ENCODE measurements around the gene BMP3. TPM values are rescaled to one million over a fixed set of nuclear protein-coding genes. Genes with fewer than 3 reads are reported as not detected.

Gene BMP3
- total RNA-seq, 1 experiment from 2014 or later = not detected

GRCh38 chr4:81038636-81039350, 8.3 kb downstream of the BMP3 start:
- Histone ChIP-seq H3K27ac (ENCODE audit: low read length) (no peak overlapping the region), H3K27me3 (ENCODE audit: low read length) (no peaks in the 10 kb centered on the region), H3K4me1 (ENCODE audit: low read length) (no peaks in the 10 kb centered on the region), H3K4me2 (ENCODE audit: low read depth, low read length, poor library complexity, severe bottlenecking) (no peak overlapping the region), H4K20me1 (ENCODE audit: insufficient read depth, low read depth, low read length) (no peaks in the 10 kb centered on the region), H3K36me3 (ENCODE audit: insufficient read depth, low read length) (no peaks in the 10 kb centered on the region), H3K4me3 (ENCODE audit: low read length) (no peak overlapping the region), H3K9ac (ENCODE audit: low read length) (no peak overlapping the region), H2AFZ (ENCODE audit: low read length) (no peak overlapping the region), H3K9me3 (ENCODE audit: low read length) (no peaks in the 10 kb centered on the region), H3K9me2 (replicated peaks; ENCODE audit: insufficient read depth, low read length) (no peaks in the 10 kb centered on the region), H3K79me2 (ENCODE audit: low read length) (no peaks in the 10 kb centered on the region)
- no peak for DNase-seq

GRCh38 chr4:81039351-81039972, 9.0 kb downstream of the BMP3 start:
- H3K27ac ChIP-seq (ENCODE audit: low read length) = no peak overlapping the region
- no peaks in the 10 kb centered on the region for H4K20me1 ChIP-seq (ENCODE audit: insufficient read depth, low read depth, low read length)
- no peak for DNase-seq
- H3K4me3 ChIP-seq (ENCODE audit: low read length) = no peak overlapping the region
- no peaks in the 10 kb centered on the region for H3K9me3 ChIP-seq (ENCODE audit: low read length)
- H3K9me2 ChIP-seq (replicated peaks; ENCODE audit: insufficient read depth, low read length) = no peaks in the 10 kb centered on the region
- no peaks in the 10 kb centered on the region for H3K27me3 ChIP-seq (ENCODE audit: low read length)
- H3K36me3 ChIP-seq (ENCODE audit: insufficient read depth, low read length) = no peaks in the 10 kb centered on the region
- H2AFZ ChIP-seq (ENCODE audit: low read length) = no peak overlapping the region
- no peaks in the 10 kb centered on the region for H3K79me2 ChIP-seq (ENCODE audit: low read length)
- H3K4me1 ChIP-seq (ENCODE audit: low read length) = no peaks in the 10 kb centered on the region
- no peak overlapping the region for H3K4me2 ChIP-seq (ENCODE audit: low read depth, low read length, poor library complexity, severe bottlenecking)
- no peak overlapping the region for H3K9ac ChIP-seq (ENCODE audit: low read length)

GRCh38 chr4:81040012-81040659, 9.6 kb downstream of the BMP3 start:
- H3K4me1 ChIP-seq (ENCODE audit: low read length) = no peaks in the 10 kb centered on the region
- H3K9me3 ChIP-seq (ENCODE audit: low read length) = no peaks in the 10 kb centered on the region
- no peak overlapping the region for H2AFZ ChIP-seq (ENCODE audit: low read length)
- H3K36me3 ChIP-seq (ENCODE audit: insufficient read depth, low read length) = no peaks in the 10 kb centered on the region
- DNase-seq = peak; percentile 55
- no peaks in the 10 kb centered on the region for H3K27me3 ChIP-seq (ENCODE audit: low read length)
- H3K9ac ChIP-seq (ENCODE audit: low read length) = no peak overlapping the region
- H3K27ac ChIP-seq (ENCODE audit: low read length) = no peak overlapping the region
- H4K20me1 ChIP-seq (ENCODE audit: insufficient read depth, low read depth, low read length) = no peaks in the 10 kb centered on the region
- H3K79me2 ChIP-seq (ENCODE audit: low read length) = no peaks in the 10 kb centered on the region
- no peak overlapping the region for H3K4me2 ChIP-seq (ENCODE audit: low read depth, low read length, poor library complexity, severe bottlenecking)
- H3K9me2 ChIP-seq (replicated peaks; ENCODE audit: insufficient read depth, low read length) = no peaks in the 10 kb centered on the region
- no peak overlapping the region for H3K4me3 ChIP-seq (ENCODE audit: low read length)

GRCh38 chr4:81042578-81043365, 12.3 kb downstream of the BMP3 start:
- H3K79me2 ChIP-seq (ENCODE audit: low read length) = no peaks in the 10 kb centered on the region
- no peak overlapping the region for H3K4me3 ChIP-seq (ENCODE audit: low read length)
- H4K20me1 ChIP-seq (ENCODE audit: insufficient read depth, low read depth, low read length) = no peaks in the 10 kb centered on the region
- H2AFZ ChIP-seq (ENCODE audit: low read length) = no peak overlapping the region
- no peak overlapping the region for H3K9ac ChIP-seq (ENCODE audit: low read length)
- no peak overlapping the region for H3K27ac ChIP-seq (ENCODE audit: low read length)
- no peaks in the 10 kb centered on the region for H3K27me3 ChIP-seq (ENCODE audit: low read length)
- H3K4me2 ChIP-seq (ENCODE audit: low read depth, low read length, poor library complexity, severe bottlenecking) = no peak overlapping the region
- no peak for DNase-seq
- H3K9me3 ChIP-seq (ENCODE audit: low read length) = no peaks in the 10 kb centered on the region
- H3K36me3 ChIP-seq (ENCODE audit: insufficient read depth, low read length) = no peaks in the 10 kb centered on the region
- H3K9me2 ChIP-seq (replicated peaks; ENCODE audit: insufficient read depth, low read length) = no peaks in the 10 kb centered on the region
- H3K4me1 ChIP-seq (ENCODE audit: low read length) = no peaks in the 10 kb centered on the region

GRCh38 chr4:81049330-81049729, 18.8 kb downstream of the BMP3 start:
- no peak for DNase-seq
- no peaks in the 10 kb centered on the region for H3K36me3 ChIP-seq (ENCODE audit: insufficient read depth, low read length)
- H3K27ac ChIP-seq (ENCODE audit: low read length) = no peak overlapping the region
- no peak overlapping the region for H3K4me3 ChIP-seq (ENCODE audit: low read length)
- no peaks in the 10 kb centered on the region for H3K79me2 ChIP-seq (ENCODE audit: low read length)
- H3K4me2 ChIP-seq (ENCODE audit: low read depth, low read length, poor library complexity, severe bottlenecking) = no peak overlapping the region
- no peaks in the 10 kb centered on the region for H4K20me1 ChIP-seq (ENCODE audit: insufficient read depth, low read depth, low read length)
- no peaks in the 10 kb centered on the region for H3K4me1 ChIP-seq (ENCODE audit: low read length)
- H3K9me2 ChIP-seq (replicated peaks; ENCODE audit: insufficient read depth, low read length) = no peaks in the 10 kb centered on the region
- no peaks in the 10 kb centered on the region for H3K9me3 ChIP-seq (ENCODE audit: low read length)
- no peak overlapping the region for H2AFZ ChIP-seq (ENCODE audit: low read length)
- H3K9ac ChIP-seq (ENCODE audit: low read length) = no peak overlapping the region
- H3K27me3 ChIP-seq (ENCODE audit: low read length) = no peaks in the 10 kb centered on the region

GRCh38 chr4:81049907-81050306, 19.4 kb downstream of the BMP3 start:
- Histone ChIP-seq H3K36me3 (ENCODE audit: insufficient read depth, low read length) (no peaks in the 10 kb centered on the region), H2AFZ (ENCODE audit: low read length) (no peak overlapping the region), H4K20me1 (ENCODE audit: insufficient read depth, low read depth, low read length) (no peaks in the 10 kb centered on the region), H3K27me3 (ENCODE audit: low read length) (no peaks in the 10 kb centered on the region), H3K4me1 (ENCODE audit: low read length) (no peaks in the 10 kb centered on the region), H3K27ac (ENCODE audit: low read length) (no peak overlapping the region), H3K9me2 (replicated peaks; ENCODE audit: insufficient read depth, low read length) (no peaks in the 10 kb centered on the region), H3K4me3 (ENCODE audit: low read length) (no peak overlapping the region), H3K4me2 (ENCODE audit: low read depth, low read length, poor library complexity, severe bottlenecking) (no peak overlapping the region), H3K9me3 (ENCODE audit: low read length) (no peaks in the 10 kb centered on the region), H3K79me2 (ENCODE audit: low read length) (no peaks in the 10 kb centered on the region), H3K9ac (ENCODE audit: low read length) (no peak overlapping the region)
- no peak for DNase-seq

GRCh38 chr4:81052119-81053068, 21.9 kb downstream of the BMP3 start:
- Histone ChIP-seq H2AFZ (ENCODE audit: low read length) (no peak overlapping the region), H3K4me3 (ENCODE audit: low read length) (no peak overlapping the region), H3K9me3 (ENCODE audit: low read length) (no peaks in the 10 kb centered on the region)

More at GRCh38 chr4:81052119-81053068, 21.9 kb downstream of the BMP3 start:
- H3K4me1 ChIP-seq (ENCODE audit: low read length) = no peaks in the 10 kb centered on the region
- H4K20me1 ChIP-seq (ENCODE audit: insufficient read depth, low read depth, low read length) = no peaks in the 10 kb centered on the region
- DNase-seq = peak; percentile 54
- H3K79me2 ChIP-seq (ENCODE audit: low read length) = no peaks in the 10 kb centered on the region
- H3K27me3 ChIP-seq (ENCODE audit: low read length) = no peaks in the 10 kb centered on the region
- H3K9me2 ChIP-seq (replicated peaks; ENCODE audit: insufficient read depth, low read length) = no peaks in the 10 kb centered on the region
- H3K4me2 ChIP-seq (ENCODE audit: low read depth, low read length, poor library complexity, severe bottlenecking) = no peak overlapping the region
- no peaks in the 10 kb centered on the region for H3K36me3 ChIP-seq (ENCODE audit: insufficient read depth, low read length)
- no peak overlapping the region for H3K27ac ChIP-seq (ENCODE audit: low read length)
- H3K9ac ChIP-seq (ENCODE audit: low read length) = no peak overlapping the region
